K562 (cell line): ENCODE data around the gene USP7. TPM values are rescaled to one million over a fixed set of nuclear protein-coding genes. Genes with fewer than 3 reads are reported as not detected.

ENCODE experiments used
- BCOR ChIP-seq: fragments of 450-650 bp; IDR thresholded peaks from 2 replicates; pipeline ENCODE4 v1.6.1; 2016
- CBX3 ChIP-seq, 2 experiments: IDR thresholded peaks; 1 replicate in 1 of 2; 2 replicates in 1 of 2; pipeline ENCODE4 v1.6.1; 2012; ENCODE audit warnings: inconsistent platforms in 2 of 2, low read length in 2 of 2, borderline replicate concordance in 1 of 2, control low read depth in 1 of 2
- FOXO4 ChIP-seq: fragments of 450-650 bp; formaldehyde crosslinking; IDR thresholded peaks from 2 replicates; pipeline ENCODE4 v1.4.0; 2020; ENCODE audit warnings: mild to moderate bottlenecking, moderate library complexity
- PTBP1 ChIP-seq: fragments of 200-400 bp; formaldehyde crosslinking; IDR thresholded peaks from 2 replicates; pipeline ENCODE4 v1.6.1; 2017; ENCODE audit warnings: low read depth, low read length
- polyA plus RNA-seq, 8 experiments: library from polyadenylated mRNA; depleted of rRNA in 4 of 8; stranded (reverse) in 5 of 8; unstranded in 3 of 8; fragments of >200 nt; fragmentation: Nextera tagmentation in 2 of 8; fragmentation: Illumina TruSeq in 1 of 8; extraction: Ambion mirVana in 2 of 8; extraction: Trizol in 1 of 8; gene quantifications; 2 replicates each; pipeline versions ENCODE4 v1.2.1 to v1.2.3, GENCODE V29; 2011 to 2014; ENCODE audit warnings: inconsistent platforms in 1 of 8, missing spikeins in 1 of 8
- total RNA-seq, 7 experiments: library from RNA; depleted of rRNA in 6 of 7; stranded (reverse); fragments of >200 nt in 6 of 7; fragmentation: Illumina TruSeq in 2 of 7; extraction: Trizol in 2 of 7; gene quantifications; 2 replicates each; pipeline versions ENCODE4 v1.2.1 to v1.2.3, GENCODE V29; 2011 to 2021; ENCODE audit warnings: low replicate concordance in 1 of 7
- TF ChIP-seq, protein P1 (sequence below), 2 experiments: fragments of 450-650 bp in 1 of 2; sonication (generic) in 1 of 2; formaldehyde crosslinking in 1 of 2; IDR thresholded peaks; 2 replicates each; pipeline versions ENCODE4 v1.7.1 to v1.9.0; 2016 to 2022; ENCODE audit warnings: inconsistent platforms in 1 of 2, mild to moderate bottlenecking in 1 of 2, missing genetic modification reagents in 1 of 2
- TF ChIP-seq, protein P2 (sequence below), 2 experiments: fragments of 450-650 bp in 1 of 2; sonication (generic) in 1 of 2; formaldehyde crosslinking; conservative IDR thresholded peaks; 2 replicates each; pipeline versions ENCODE4 v1.4.0 to v1.8.1; 2020 to 2022; ENCODE audit warnings: mild to moderate bottlenecking in 1 of 2, missing genetic modification reagents in 1 of 2

Gene USP7
- total and polyA plus RNA-seq, 9 of the 15 experiments (the other 6 are each of a cell fraction or from before 2014, with no cell fraction given) = 17.1 to 145 (median 57.9) TPM

- TF ChIP-seq, protein P1, sequence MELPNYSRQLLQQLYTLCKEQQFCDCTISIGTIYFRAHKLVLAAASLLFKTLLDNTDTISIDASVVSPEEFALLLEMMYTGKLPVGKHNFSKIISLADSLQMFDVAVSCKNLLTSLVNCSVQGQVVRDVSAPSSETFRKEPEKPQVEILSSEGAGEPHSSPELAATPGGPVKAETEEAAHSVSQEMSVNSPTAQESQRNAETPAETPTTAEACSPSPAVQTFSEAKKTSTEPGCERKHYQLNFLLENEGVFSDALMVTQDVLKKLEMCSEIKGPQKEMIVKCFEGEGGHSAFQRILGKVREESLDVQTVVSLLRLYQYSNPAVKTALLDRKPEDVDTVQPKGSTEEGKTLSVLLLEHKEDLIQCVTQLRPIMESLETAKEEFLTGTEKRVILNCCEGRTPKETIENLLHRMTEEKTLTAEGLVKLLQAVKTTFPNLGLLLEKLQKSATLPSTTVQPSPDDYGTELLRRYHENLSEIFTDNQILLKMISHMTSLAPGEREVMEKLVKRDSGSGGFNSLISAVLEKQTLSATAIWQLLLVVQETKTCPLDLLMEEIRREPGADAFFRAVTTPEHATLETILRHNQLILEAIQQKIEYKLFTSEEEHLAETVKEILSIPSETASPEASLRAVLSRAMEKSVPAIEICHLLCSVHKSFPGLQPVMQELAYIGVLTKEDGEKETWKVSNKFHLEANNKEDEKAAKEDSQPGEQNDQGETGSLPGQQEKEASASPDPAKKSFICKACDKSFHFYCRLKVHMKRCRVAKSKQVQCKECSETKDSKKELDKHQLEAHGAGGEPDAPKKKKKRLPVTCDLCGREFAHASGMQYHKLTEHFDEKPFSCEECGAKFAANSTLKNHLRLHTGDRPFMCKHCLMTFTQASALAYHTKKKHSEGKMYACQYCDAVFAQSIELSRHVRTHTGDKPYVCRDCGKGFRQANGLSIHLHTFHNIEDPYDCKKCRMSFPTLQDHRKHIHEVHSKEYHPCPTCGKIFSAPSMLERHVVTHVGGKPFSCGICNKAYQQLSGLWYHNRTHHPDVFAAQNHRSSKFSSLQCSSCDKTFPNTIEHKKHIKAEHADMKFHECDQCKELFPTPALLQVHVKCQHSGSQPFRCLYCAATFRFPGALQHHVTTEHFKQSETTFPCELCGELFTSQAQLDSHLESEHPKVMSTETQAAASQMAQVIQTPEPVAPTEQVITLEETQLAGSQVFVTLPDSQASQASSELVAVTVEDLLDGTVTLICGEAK (IDR thresholded peaks at IDR 0.05) = no peak
- TF ChIP-seq, protein P1 (CRISPR knock-in tag; IDR thresholded peaks at IDR 0.05) = no peak
- TF ChIP-seq PTBP1 (no peak), BCOR (no peak), CBX3 (IDR thresholded peaks at IDR 0.05; ENCODE audit: borderline replicate concordance in 1 of 2, low read length in 2 of 2) (no peak), FOXO4 (CRISPR knock-in tag) (no peak)
- TF ChIP-seq, protein P2, sequence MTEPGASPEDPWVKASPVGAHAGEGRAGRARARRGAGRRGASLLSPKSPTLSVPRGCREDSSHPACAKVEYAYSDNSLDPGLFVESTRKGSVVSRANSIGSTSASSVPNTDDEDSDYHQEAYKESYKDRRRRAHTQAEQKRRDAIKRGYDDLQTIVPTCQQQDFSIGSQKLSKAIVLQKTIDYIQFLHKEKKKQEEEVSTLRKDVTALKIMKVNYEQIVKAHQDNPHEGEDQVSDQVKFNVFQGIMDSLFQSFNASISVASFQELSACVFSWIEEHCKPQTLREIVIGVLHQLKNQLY (CRISPR knock-in tag; conservative IDR thresholded peaks at IDR 0.05) = no peak
Observed at GRCh38 chr16:8998108-8998507, 34.4 kb upstream of the USP7 start (continued).
